ENCODE data around the gene MVB12B.

The MVB12B gene

GRCh38 chr9:126412905-126413304 lies 86.3 kb downstream of the MVB12B start:
- no peaks in the 10 kb centered on the region for H3K4me1 ChIP-seq (ENCODE audit: control insufficient read depth in 5 of 5, insufficient read depth in 5 of 5, low read length in 5 of 5)
- H3K9me3 ChIP-seq (ENCODE audit: control insufficient read depth in 5 of 5, low read length in 5 of 5), result no peaks in the 10 kb centered on the region
- H3K27ac ChIP-seq (ENCODE audit: low read depth, low read length), result no peak overlapping the region
- no peak overlapping the region for H3K9ac ChIP-seq (ENCODE audit: low read length in 5 of 5)
- H3K36me3 ChIP-seq (ENCODE audit: control insufficient read depth in 5 of 5, insufficient read depth in 5 of 5, low read length in 5 of 5), result peaks cover 2 to 40% (median 18%) of the 10 kb centered on the region in 5 donors
- H3K27me3 ChIP-seq (ENCODE audit: control insufficient read depth in 5 of 5, insufficient read depth in 4 of 5, low read length in 5 of 5), result no peaks in the 10 kb centered on the region
- no peak overlapping the region for H3K4me3 ChIP-seq (ENCODE audit: low read depth in 1 of 5, low read length in 5 of 5)

- Histone ChIP-seq H3K9me3 (ENCODE audit: control insufficient read depth in 5 of 5, low read length in 5 of 5) (no peaks in the 10 kb centered on the region), H3K27ac (ENCODE audit: low read depth, low read length) (no peak overlapping the region), H3K9ac (ENCODE audit: low read length in 5 of 5) (no peak overlapping the region), H3K27me3 (ENCODE audit: control insufficient read depth in 5 of 5, insufficient read depth in 4 of 5, low read length in 5 of 5) (no peaks in the 10 kb centered on the region), H3K4me3 (ENCODE audit: low read depth in 1 of 5, low read length in 5 of 5) (no peak overlapping the region), H3K4me1 (ENCODE audit: control insufficient read depth in 5 of 5, insufficient read depth in 5 of 5, low read length in 5 of 5) (no peaks in the 10 kb centered on the region), H3K36me3 (ENCODE audit: control insufficient read depth in 5 of 5, insufficient read depth in 5 of 5, low read length in 5 of 5) (peaks cover 2 to 39% (median 16%) of the 10 kb centered on the region in 5 donors)
These were observed 86.9 kb downstream of the MVB12B start for GRCh38 chr9:126413391-126414068.

DNA sequence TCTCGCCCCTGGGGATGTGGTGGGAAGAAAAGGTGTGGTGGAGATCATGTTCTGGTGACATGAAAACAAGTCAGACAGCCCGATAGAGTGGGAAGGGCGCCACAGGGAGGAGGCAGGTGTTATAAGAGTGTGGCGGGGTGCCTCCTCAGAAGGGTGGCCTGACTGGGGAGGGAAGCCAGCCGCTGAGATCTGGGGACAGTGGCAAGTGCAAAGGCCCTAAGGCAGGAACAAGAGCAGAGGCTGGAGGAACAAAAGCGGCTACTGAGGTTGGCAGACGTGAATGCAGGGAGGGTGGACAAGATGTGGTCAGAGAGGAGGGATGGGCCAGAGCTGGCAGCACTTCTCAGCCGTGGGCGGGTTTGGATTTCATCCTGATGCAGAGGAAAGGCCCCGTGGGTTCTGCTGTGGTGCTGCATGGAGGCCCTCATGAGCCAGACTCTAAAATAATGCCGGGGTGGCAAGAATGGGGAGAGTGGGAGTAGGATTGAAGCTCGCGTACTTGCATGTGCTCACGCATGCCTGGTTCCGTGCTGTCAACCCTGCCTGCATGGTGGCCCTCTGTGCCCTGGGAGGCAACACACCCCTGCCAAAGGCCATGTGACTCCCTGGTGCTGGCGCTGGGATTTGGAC lies 89.2 kb downstream of the MVB12B start:
- H3K27ac ChIP-seq (ENCODE audit: low read depth, low read length), result no peak overlapping the region
- H3K4me3 ChIP-seq (ENCODE audit: low read depth in 1 of 5, low read length in 5 of 5), result no peak overlapping the region
- H3K4me1 ChIP-seq (ENCODE audit: control insufficient read depth in 5 of 5, insufficient read depth in 5 of 5, low read length in 5 of 5), result no peaks in the 10 kb centered on the region
- H3K9ac ChIP-seq (ENCODE audit: low read length in 5 of 5), result no peak overlapping the region
- peaks cover 2 to 26% (median 11%) of the 10 kb centered on the region in 5 donors for H3K36me3 ChIP-seq (ENCODE audit: control insufficient read depth in 5 of 5, insufficient read depth in 5 of 5, low read length in 5 of 5)
- H3K9me3 ChIP-seq (ENCODE audit: control insufficient read depth in 5 of 5, low read length in 5 of 5), result no peaks in the 10 kb centered on the region
- no peaks in the 10 kb centered on the region for H3K27me3 ChIP-seq (ENCODE audit: control insufficient read depth in 5 of 5, insufficient read depth in 4 of 5, low read length in 5 of 5)

DNA sequence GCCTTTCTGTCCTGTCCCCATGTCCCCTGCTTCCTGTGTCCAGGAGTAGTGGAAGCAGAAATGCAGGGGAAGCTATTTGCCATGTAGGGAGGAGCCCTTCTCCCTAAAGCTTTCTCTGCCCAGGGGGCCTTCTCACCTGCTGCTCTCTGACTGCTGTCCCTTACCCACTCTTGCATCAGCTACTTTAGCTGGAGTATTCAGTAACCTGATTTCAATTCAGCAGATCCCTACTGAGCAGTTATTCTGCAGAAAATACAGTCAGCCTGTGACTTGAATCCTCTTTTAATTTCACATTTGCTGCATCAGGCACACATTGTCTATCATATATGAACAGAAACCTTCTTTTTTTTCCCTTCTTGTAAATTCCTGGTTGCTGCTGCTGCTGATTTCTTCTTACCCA lies 90.4 kb downstream of the MVB12B start:
- Histone ChIP-seq H3K4me1 (ENCODE audit: control insufficient read depth in 5 of 5, insufficient read depth in 5 of 5, low read length in 5 of 5) (no peaks in the 10 kb centered on the region), H3K27ac (ENCODE audit: low read depth, low read length) (no peak overlapping the region), H3K9ac (ENCODE audit: low read length in 5 of 5) (no peak overlapping the region), H3K27me3 (ENCODE audit: control insufficient read depth in 5 of 5, insufficient read depth in 4 of 5, low read length in 5 of 5) (no peaks in the 10 kb centered on the region), H3K4me3 (ENCODE audit: low read depth in 1 of 5, low read length in 5 of 5) (no peak overlapping the region), H3K9me3 (ENCODE audit: control insufficient read depth in 5 of 5, low read length in 5 of 5) (no peaks in the 10 kb centered on the region), H3K36me3 (ENCODE audit: control insufficient read depth in 5 of 5, insufficient read depth in 5 of 5, low read length in 5 of 5) (peaks cover 2 to 37% (median 18%) of the 10 kb centered on the region in 5 donors)

DNA sequence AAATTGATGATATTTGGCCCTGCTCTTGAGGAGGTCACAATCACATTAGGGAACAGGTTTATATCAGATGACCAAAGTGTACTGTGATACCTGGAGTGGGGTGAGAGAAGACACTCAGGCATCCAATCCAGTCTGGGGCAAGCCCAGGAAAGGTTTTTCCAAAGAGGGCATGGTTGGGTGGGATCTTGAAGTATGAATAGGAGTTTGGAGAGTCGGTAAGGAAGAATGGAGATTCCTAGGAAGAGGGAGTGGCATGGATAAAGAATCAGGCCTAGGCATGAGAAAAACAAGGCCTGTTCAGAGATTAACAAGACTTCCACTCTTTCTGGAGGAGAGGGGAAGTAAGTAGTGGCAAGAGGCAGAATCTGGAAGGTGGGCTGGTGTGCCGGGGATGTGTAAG lies 91.1 kb downstream of the MVB12B start:
- no peaks in the 10 kb centered on the region for H3K9me3 ChIP-seq (ENCODE audit: control insufficient read depth in 5 of 5, low read length in 5 of 5)
- H3K4me3 ChIP-seq (ENCODE audit: low read depth in 1 of 5, low read length in 5 of 5), result no peak overlapping the region
- H3K36me3 ChIP-seq (ENCODE audit: control insufficient read depth in 5 of 5, insufficient read depth in 5 of 5, low read length in 5 of 5), result peaks cover 2 to 43% (median 24%) of the 10 kb centered on the region in 5 donors
- H3K4me1 ChIP-seq (ENCODE audit: control insufficient read depth in 5 of 5, insufficient read depth in 5 of 5, low read length in 5 of 5), result no peaks in the 10 kb centered on the region
- H3K27ac ChIP-seq (ENCODE audit: low read depth, low read length), result no peak overlapping the region
- H3K9ac ChIP-seq (ENCODE audit: low read length in 5 of 5), result no peak overlapping the region
- H3K27me3 ChIP-seq (ENCODE audit: control insufficient read depth in 5 of 5, insufficient read depth in 4 of 5, low read length in 5 of 5), result no peaks in the 10 kb centered on the region

DNA sequence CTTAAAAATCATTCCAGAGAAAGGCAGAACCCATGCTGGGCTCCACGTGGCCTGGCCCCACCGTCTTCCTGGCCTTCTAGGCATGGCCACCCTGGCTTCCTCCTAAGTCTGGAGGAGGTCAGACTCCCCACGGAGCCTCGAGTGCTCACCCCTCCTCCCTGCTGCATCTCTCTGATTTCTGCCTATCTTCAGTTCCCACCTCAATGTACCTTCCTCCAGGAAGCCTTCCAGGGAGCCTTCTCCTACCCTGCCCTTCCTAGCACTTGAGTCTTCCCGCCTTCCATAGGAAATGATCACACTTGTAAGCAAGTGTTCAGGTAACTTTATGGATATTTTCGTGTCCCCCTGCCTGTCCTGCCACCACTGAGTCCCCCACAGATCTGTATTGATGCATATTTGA lies 92.0 kb downstream of the MVB12B start:
- H3K9ac ChIP-seq (ENCODE audit: low read length in 5 of 5), result no peak overlapping the region
- H3K36me3 ChIP-seq (ENCODE audit: control insufficient read depth in 5 of 5, insufficient read depth in 5 of 5, low read length in 5 of 5), result peaks cover 2 to 52% (median 28%) of the 10 kb centered on the region in 5 donors
- H3K9me3 ChIP-seq (ENCODE audit: control insufficient read depth in 5 of 5, low read length in 5 of 5), result no peaks in the 10 kb centered on the region
- H3K27ac ChIP-seq (ENCODE audit: low read depth, low read length), result no peak overlapping the region
- H3K4me3 ChIP-seq (ENCODE audit: low read depth in 1 of 5, low read length in 5 of 5), result no peak overlapping the region
- H3K27me3 ChIP-seq (ENCODE audit: control insufficient read depth in 5 of 5, insufficient read depth in 4 of 5, low read length in 5 of 5), result no peaks in the 10 kb centered on the region
- H3K4me1 ChIP-seq (ENCODE audit: control insufficient read depth in 5 of 5, insufficient read depth in 5 of 5, low read length in 5 of 5), result no peaks in the 10 kb centered on the region

DNA sequence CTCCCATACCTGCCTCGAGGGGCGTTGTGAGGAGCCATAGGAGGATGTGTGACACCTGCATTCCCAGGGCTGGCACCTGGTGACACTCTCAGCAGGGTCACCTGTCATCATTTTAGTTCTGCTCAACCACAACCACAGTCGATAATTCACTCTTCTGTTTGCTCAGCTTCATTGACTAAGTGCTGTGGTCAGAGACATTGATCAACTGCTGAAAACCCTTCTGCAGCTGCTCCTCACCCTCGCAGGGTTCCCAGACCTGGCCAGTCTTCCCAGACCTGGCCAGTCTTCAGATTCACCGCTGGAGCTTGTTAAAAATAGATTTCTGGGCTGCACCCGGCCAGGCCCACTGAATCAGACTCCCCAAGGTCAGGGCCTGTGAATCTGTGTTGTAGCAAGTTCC lies 92.8 kb downstream of the MVB12B start:
- Histone ChIP-seq H3K4me1 (ENCODE audit: control insufficient read depth in 5 of 5, insufficient read depth in 5 of 5, low read length in 5 of 5) (no peaks in the 10 kb centered on the region), H3K4me3 (ENCODE audit: low read depth in 1 of 5, low read length in 5 of 5) (no peak overlapping the region), H3K27me3 (ENCODE audit: control insufficient read depth in 5 of 5, insufficient read depth in 4 of 5, low read length in 5 of 5) (no peaks in the 10 kb centered on the region), H3K27ac (ENCODE audit: low read depth, low read length) (no peak overlapping the region), H3K9ac (ENCODE audit: low read length in 5 of 5) (no peak overlapping the region), H3K36me3 (ENCODE audit: control insufficient read depth in 5 of 5, insufficient read depth in 5 of 5, low read length in 5 of 5) (peaks cover 2 to 56% (median 29%) of the 10 kb centered on the region in 5 donors), H3K9me3 (ENCODE audit: control insufficient read depth in 5 of 5, low read length in 5 of 5) (no peaks in the 10 kb centered on the region)

DNA sequence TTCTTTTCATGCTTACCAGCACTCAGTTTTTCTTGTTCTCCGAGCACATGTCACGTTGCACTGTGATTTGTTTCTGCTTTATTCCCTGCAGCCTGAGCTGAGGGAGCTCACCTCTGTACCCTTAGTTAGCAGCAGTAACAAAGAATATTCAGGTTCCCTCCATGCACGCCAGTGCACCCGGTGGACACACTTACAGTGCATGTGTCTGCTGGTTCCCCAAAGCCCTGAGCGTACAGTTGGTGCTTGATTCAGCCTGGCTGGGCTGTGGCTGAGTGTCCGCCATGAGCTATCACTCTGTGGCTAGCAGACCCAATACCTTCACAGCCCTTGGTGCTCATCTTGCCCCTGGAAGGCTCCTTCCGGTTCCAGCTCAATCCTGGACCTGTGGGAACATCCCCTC lies 93.5 kb downstream of the MVB12B start:
- Histone ChIP-seq H3K27me3 (ENCODE audit: control insufficient read depth in 5 of 5, insufficient read depth in 4 of 5, low read length in 5 of 5) (no peaks in the 10 kb centered on the region), H3K9ac (ENCODE audit: low read length in 5 of 5) (no peak overlapping the region), H3K4me1 (ENCODE audit: control insufficient read depth in 5 of 5, insufficient read depth in 5 of 5, low read length in 5 of 5) (no peaks in the 10 kb centered on the region), H3K27ac (ENCODE audit: low read depth, low read length) (no peak overlapping the region), H3K36me3 (ENCODE audit: control insufficient read depth in 5 of 5, insufficient read depth in 5 of 5, low read length in 5 of 5) (peaks cover 2 to 59% (median 29%) of the 10 kb centered on the region in 5 donors), H3K4me3 (ENCODE audit: low read depth in 1 of 5, low read length in 5 of 5) (no peak overlapping the region), H3K9me3 (ENCODE audit: control insufficient read depth in 5 of 5, low read length in 5 of 5) (no peaks in the 10 kb centered on the region)

DNA sequence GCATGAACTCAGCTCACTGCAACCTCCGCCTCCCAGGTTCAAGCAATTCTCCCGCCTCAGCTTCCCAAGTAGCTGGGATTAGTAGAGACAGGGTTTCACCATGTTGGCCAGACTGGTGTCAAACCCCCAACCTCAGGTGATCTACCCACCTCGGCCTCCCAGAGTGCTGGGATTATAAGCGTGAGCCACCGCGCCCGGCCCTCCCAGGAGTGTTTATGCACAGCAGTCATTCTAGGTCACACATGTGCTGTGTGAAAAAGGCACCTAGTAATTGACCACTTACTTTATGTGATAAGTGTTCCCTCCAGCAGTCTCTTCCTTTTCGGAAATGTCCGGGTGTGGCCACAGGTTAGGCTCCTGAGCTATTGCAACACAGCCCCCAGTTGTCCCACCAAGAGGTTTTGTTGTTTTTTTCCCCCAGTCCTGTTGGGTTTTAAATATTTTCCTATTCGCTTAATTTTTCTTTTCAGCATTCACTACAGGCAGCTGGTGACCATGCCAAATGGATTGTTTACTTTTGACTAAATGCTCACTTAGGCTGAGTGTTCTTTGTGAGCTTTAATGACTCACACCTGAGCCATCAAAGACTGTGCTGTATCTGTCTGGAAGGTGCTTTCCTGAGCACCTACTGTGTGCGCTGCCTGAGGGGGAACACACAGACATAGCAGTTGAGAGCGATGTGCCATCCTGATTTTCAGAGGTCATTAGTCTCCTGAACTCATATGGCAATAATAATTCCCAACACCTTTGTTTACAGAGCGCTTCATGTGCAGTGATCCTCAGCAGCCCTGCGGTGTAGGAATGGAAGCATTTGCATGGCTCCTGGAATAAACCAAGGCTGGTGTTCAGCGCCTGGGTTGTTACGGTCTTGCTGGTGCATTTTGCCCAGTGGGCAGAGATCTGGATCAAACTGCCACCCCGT lies 94.3 kb downstream of the MVB12B start:
- H3K9me3 ChIP-seq (ENCODE audit: control insufficient read depth in 5 of 5, low read length in 5 of 5), result no peaks in the 10 kb centered on the region
- H3K27ac ChIP-seq (ENCODE audit: low read depth, low read length), result no peak overlapping the region
- H3K4me1 ChIP-seq (ENCODE audit: control insufficient read depth in 5 of 5, insufficient read depth in 5 of 5, low read length in 5 of 5), result no peaks in the 10 kb centered on the region
- H3K36me3 ChIP-seq (ENCODE audit: control insufficient read depth in 5 of 5, insufficient read depth in 5 of 5, low read length in 5 of 5), result peaks cover 2 to 55% (median 32%) of the 10 kb centered on the region in 5 donors
- H3K27me3 ChIP-seq (ENCODE audit: control insufficient read depth in 5 of 5, insufficient read depth in 4 of 5, low read length in 5 of 5), result no peaks in the 10 kb centered on the region
- H3K9ac ChIP-seq (ENCODE audit: low read length in 5 of 5), result no peak overlapping the region
- H3K4me3 ChIP-seq (ENCODE audit: low read depth in 1 of 5, low read length in 5 of 5), result no peak overlapping the region
